ENCODE data around the gene ADCY2.

Gene ADCY2

DNA sequence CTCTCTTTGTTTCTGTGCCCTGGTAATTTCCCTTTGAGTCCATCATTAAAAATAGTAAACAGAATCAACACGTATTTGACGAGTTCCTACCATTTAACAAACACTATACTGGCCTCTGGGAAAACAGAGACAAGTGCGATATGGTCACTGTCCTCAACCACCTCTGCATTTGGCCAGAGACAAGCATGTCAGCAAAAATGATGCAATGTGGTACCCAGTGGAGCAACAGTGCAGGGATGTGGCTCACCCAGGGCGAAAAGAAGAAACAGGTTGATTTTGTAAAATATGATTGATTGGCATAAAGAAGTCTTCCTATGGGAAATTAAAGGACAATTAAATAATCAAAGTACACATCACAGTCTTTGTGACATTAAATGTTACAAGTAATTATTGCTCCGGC is 355.9 kb downstream of the ADCY2 start:
- H3K4me3 Mint-ChIP-seq = no peak overlapping the region
- ATAC-seq = no peak
- no peaks in the 10 kb centered on the region for H3K36me3 Mint-ChIP-seq
- H3K4me1 Mint-ChIP-seq = peaks cover 5% of the 10 kb centered on the region
- no peaks in the 10 kb centered on the region for H3K9me3 Mint-ChIP-seq
- H3K27me3 Mint-ChIP-seq = peaks cover 25% of the 10 kb centered on the region
- no peak overlapping the region for H3K27ac Mint-ChIP-seq

GRCh38 chr5:7753181-7753580 is 357.2 kb downstream of the ADCY2 start:
- no peak overlapping the region for H3K4me3 Mint-ChIP-seq
- peaks cover 5% of the 10 kb centered on the region for H3K4me1 Mint-ChIP-seq
- no peaks in the 10 kb centered on the region for H3K36me3 Mint-ChIP-seq
- no peak for ATAC-seq
- no peak overlapping the region for H3K27ac Mint-ChIP-seq
- H3K9me3 Mint-ChIP-seq = no peaks in the 10 kb centered on the region
- peaks cover 28% of the 10 kb centered on the region for H3K27me3 Mint-ChIP-seq

- peaks cover 5% of the 10 kb centered on the region for H3K4me1 Mint-ChIP-seq
- ATAC-seq = no peak
- H3K4me3 Mint-ChIP-seq = no peak overlapping the region
- no peaks in the 10 kb centered on the region for H3K9me3 Mint-ChIP-seq
- H3K27me3 Mint-ChIP-seq = peaks cover 32% of the 10 kb centered on the region
- no peaks in the 10 kb centered on the region for H3K36me3 Mint-ChIP-seq
- H3K27ac Mint-ChIP-seq = no peak overlapping the region
Measured at GRCh38 chr5:7753596-7753995, 357.7 kb downstream of the ADCY2 start.

DNA sequence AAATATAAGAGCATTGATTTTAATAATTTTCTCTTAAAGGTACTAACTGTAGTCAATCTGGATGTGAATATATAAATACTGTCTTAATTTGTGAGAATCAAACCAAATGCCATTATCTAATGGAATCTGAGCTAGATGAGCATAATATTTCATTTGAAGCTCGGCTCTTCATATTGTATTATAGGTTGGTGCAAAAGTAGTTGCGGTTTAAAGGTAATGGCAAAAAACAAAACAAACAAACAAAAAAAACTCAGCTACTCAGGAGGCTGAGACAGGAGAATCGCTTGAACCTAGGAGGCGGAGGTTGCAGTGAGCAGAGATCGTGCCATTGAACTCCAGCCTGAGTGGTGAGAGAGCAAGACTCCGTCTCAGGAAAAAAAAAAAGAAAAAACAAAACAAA is 358.6 kb downstream of the ADCY2 start:
- ATAC-seq = no peak
- Mint-ChIP-seq H3K4me3 (no peak overlapping the region), H3K27ac (no peak overlapping the region), H3K27me3 (peaks cover 38% of the 10 kb centered on the region), H3K9me3 (no peaks in the 10 kb centered on the region), H3K4me1 (peaks cover 5% of the 10 kb centered on the region), H3K36me3 (no peaks in the 10 kb centered on the region)

GRCh38 chr5:7754997-7755596 is 359.2 kb downstream of the ADCY2 start:
- Mint-ChIP-seq H3K27ac (no peak overlapping the region), H3K27me3 (peaks cover 38% of the 10 kb centered on the region), H3K9me3 (no peaks in the 10 kb centered on the region), H3K4me3 (no peak overlapping the region), H3K4me1 (peaks cover 5% of the 10 kb centered on the region), H3K36me3 (no peaks in the 10 kb centered on the region)
- ATAC-seq = peak; percentile 52

GRCh38 chr5:7755958-7756357 is 360.0 kb downstream of the ADCY2 start:
- no peaks in the 10 kb centered on the region for H3K9me3 Mint-ChIP-seq
- H3K27me3 Mint-ChIP-seq = peaks cover 38% of the 10 kb centered on the region

GRCh38 chr5:7756453-7756852 is 360.5 kb downstream of the ADCY2 start:
- no peaks in the 10 kb centered on the region for H3K9me3 Mint-ChIP-seq
- H3K4me3 Mint-ChIP-seq = no peak overlapping the region
- peaks cover 5% of the 10 kb centered on the region for H3K4me1 Mint-ChIP-seq
- ATAC-seq = no peak
- H3K27me3 Mint-ChIP-seq = peaks cover 38% of the 10 kb centered on the region
- H3K36me3 Mint-ChIP-seq = no peaks in the 10 kb centered on the region
- H3K27ac Mint-ChIP-seq = no peak overlapping the region

More at GRCh38 chr5:7755958-7756357, 360.0 kb downstream of the ADCY2 start:
- Mint-ChIP-seq H3K4me3 (no peak overlapping the region), H3K27ac (no peak overlapping the region), H3K4me1 (peaks cover 5% of the 10 kb centered on the region), H3K36me3 (no peaks in the 10 kb centered on the region)
- ATAC-seq = no peak

DNA sequence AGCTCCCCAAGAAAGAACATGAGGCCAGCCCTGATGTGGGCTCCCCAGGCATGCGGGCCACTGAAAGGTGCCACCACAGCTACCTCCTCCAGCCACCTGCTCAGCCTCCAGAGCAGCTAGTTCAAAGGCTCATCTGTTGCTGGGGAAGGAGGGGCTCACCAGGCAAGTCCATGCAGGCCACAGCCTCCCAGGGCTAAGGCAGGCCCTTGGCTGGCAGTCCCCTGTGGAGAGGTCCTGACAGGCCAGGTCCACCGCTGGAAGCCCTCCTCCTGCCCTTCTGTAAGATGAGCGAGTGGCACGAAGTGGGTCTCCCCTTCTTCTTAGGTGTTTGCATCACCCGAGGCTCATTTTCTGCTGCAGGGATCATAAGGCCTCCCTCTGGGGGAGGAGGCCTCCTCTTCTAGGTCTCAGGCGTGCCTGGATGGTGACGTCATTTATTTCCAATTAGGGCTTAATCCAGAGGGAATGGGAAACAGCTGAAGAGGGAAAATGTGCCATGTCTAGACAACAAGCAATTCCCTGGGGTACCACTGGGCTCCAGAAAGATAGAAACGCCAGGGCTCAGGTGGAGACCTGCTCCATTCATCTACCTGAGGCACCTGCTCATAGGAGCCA is 363.4 kb downstream of the ADCY2 start:
- Mint-ChIP-seq H3K4me3 (no peak overlapping the region), H3K27me3 (peaks cover 35% of the 10 kb centered on the region), H3K4me1 (peaks cover 5% of the 10 kb centered on the region), H3K36me3 (no peaks in the 10 kb centered on the region), H3K27ac (no peak overlapping the region), H3K9me3 (peaks cover 4% of the 10 kb centered on the region)
- ATAC-seq = no peak

GRCh38 chr5:7759951-7760580 is 364.1 kb downstream of the ADCY2 start:
- peaks cover 32% of the 10 kb centered on the region for H3K27me3 Mint-ChIP-seq
- no peaks in the 10 kb centered on the region for H3K36me3 Mint-ChIP-seq
- peaks cover 4% of the 10 kb centered on the region for H3K9me3 Mint-ChIP-seq
- ATAC-seq = no peak
- no peak overlapping the region for H3K27ac Mint-ChIP-seq
- H3K4me3 Mint-ChIP-seq = no peak overlapping the region
- peaks cover 3% of the 10 kb centered on the region for H3K4me1 Mint-ChIP-seq

- peaks cover 4% of the 10 kb centered on the region for H3K9me3 Mint-ChIP-seq
- no peak overlapping the region for H3K4me3 Mint-ChIP-seq
- ATAC-seq = no peak
- peaks cover 33% of the 10 kb centered on the region for H3K27me3 Mint-ChIP-seq
- no peaks in the 10 kb centered on the region for H3K4me1 Mint-ChIP-seq
- H3K36me3 Mint-ChIP-seq = no peaks in the 10 kb centered on the region
- no peak overlapping the region for H3K27ac Mint-ChIP-seq
Measured at GRCh38 chr5:7762267-7762666, 366.3 kb downstream of the ADCY2 start.

DNA sequence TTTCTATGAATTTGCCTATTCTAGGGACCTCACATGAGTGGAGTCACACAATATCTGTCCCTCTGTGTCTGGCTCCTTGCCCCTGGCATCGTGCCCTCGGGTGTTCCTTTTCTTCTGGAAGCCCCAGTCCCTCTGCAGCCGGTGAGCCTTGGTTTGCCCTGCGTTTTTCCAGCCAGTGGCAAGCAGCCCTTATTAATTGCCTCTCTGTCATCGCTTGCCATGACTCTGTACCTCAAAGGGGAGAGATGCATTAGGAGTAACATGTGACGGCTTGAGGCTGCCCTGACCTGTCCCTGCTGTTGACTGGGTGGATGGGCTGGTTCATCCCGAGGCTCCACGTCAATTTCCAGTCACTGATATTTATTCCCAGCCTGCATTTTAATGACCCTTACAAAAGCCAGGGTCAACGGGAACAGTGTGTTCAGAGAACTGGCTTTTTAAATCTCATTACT is 367.7 kb downstream of the ADCY2 start:
- H3K9me3 Mint-ChIP-seq = peaks cover 4% of the 10 kb centered on the region
- H3K27ac Mint-ChIP-seq = no peak overlapping the region
- no peak for ATAC-seq
- peaks cover 22% of the 10 kb centered on the region for H3K27me3 Mint-ChIP-seq
- H3K4me3 Mint-ChIP-seq = no peak overlapping the region
- no peaks in the 10 kb centered on the region for H3K36me3 Mint-ChIP-seq
- no peaks in the 10 kb centered on the region for H3K4me1 Mint-ChIP-seq

- Mint-ChIP-seq H3K27me3 (peaks cover 16% of the 10 kb centered on the region), H3K9me3 (peaks cover 4% of the 10 kb centered on the region), H3K36me3 (no peaks in the 10 kb centered on the region), H3K4me3 (no peak overlapping the region), H3K4me1 (no peaks in the 10 kb centered on the region), H3K27ac (no peak overlapping the region)
- ATAC-seq = no peak
Measured at GRCh38 chr5:7764452-7764851, 368.5 kb downstream of the ADCY2 start.

DNA sequence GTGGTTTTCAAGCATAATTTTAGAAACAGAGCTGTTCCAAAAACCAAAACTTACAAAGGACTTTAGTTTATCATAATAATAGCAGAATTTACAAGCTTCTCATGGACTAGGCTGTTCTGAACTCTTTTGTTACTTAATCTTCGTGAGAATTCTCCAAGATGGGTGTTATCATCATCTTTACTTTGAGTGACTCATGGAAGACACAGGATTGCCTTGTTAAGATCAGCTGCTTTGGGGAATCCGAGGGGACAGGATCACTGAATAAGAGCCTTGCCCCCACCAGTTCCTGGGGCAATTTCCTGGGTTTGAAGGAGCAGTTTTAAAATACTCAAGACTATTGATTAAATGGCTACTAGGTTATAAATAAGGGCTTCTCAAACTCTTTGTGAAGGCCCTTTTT is 374.5 kb downstream of the ADCY2 start:
- no peaks in the 10 kb centered on the region for H3K4me1 Mint-ChIP-seq
- H3K27ac Mint-ChIP-seq = no peak overlapping the region
- H3K4me3 Mint-ChIP-seq = no peak overlapping the region
- H3K27me3 Mint-ChIP-seq = peaks cover 6% of the 10 kb centered on the region
- H3K9me3 Mint-ChIP-seq = no peaks in the 10 kb centered on the region
- ATAC-seq = no peak
- no peaks in the 10 kb centered on the region for H3K36me3 Mint-ChIP-seq

DNA sequence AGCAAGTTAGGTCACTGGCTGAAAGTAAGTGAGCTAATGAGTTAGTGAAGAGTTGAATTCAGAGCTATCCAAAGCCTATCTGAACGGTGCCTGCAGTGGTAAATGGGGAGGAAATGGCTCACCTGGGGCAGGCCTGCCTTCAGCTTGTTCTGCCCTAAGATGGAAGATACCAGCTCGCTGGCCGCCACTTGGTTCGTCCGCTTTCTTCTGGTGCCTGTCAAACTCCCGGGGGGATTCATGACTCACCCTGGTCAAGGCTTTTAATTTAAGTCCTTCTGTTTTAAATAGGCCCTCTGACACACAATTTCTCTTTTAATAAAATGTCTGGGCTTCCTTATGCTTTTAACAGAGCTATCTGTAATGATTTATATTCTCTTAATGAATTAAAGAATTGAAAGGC is 376.2 kb downstream of the ADCY2 start:
- Mint-ChIP-seq H3K4me1 (no peaks in the 10 kb centered on the region), H3K36me3 (no peaks in the 10 kb centered on the region), H3K4me3 (no peak overlapping the region), H3K27ac (no peak overlapping the region), H3K27me3 (peaks cover 16% of the 10 kb centered on the region), H3K9me3 (no peaks in the 10 kb centered on the region)
- no peak for ATAC-seq

GRCh38 chr5:7773178-7773577 is 377.2 kb downstream of the ADCY2 start:
- no peak for ATAC-seq
- no peak overlapping the region for H3K4me3 Mint-ChIP-seq
- no peaks in the 10 kb centered on the region for H3K9me3 Mint-ChIP-seq
- no peaks in the 10 kb centered on the region for H3K36me3 Mint-ChIP-seq
- H3K27ac Mint-ChIP-seq = no peak overlapping the region
- no peaks in the 10 kb centered on the region for H3K4me1 Mint-ChIP-seq
- H3K27me3 Mint-ChIP-seq = peaks cover 22% of the 10 kb centered on the region

DNA sequence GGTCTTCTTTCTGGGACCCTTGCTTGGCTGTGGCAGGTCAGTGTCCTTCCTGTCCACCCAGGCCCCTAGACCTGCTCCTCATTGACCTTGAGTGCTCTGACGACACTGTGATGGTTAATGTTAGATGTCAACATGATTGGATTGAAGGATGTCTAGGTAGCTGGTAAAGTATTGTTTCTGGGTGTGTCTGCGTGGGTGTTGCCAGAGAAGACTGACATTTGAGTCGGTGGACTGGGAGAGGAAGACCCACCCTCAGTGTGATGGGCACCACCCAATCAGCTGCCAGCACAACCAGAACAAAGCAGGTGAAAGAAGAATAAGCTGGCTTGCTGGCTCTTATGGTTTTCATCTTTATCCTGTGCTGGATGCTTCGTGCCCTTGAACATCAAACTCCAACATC is 380.5 kb downstream of the ADCY2 start:
- H3K36me3 Mint-ChIP-seq = no peaks in the 10 kb centered on the region
- no peak overlapping the region for H3K4me3 Mint-ChIP-seq
- peaks cover 4% of the 10 kb centered on the region for H3K4me1 Mint-ChIP-seq
- no peak for ATAC-seq
- H3K27ac Mint-ChIP-seq = no peak overlapping the region
- H3K9me3 Mint-ChIP-seq = no peaks in the 10 kb centered on the region
- peaks cover 22% of the 10 kb centered on the region for H3K27me3 Mint-ChIP-seq
